VCaP (cell line): ENCODE measurements around the gene TMEM185B.
"Not testable (repeated sequence)": the region's sequence is repeated elsewhere in the genome, so short reads cannot be mapped to it uniquely, and the experiment has no call there.

Source experiments
- H3K27ac ChIP-seq: fragments of 450-650 bp; 2 replicates; pipeline ENCODE4 v1.5.1; 2017
- CTCF ChIP-seq: fragments of 450-650 bp; conservative IDR thresholded peaks from 2 replicates; pipeline ENCODE4 v1.5.1; 2017; ENCODE audit warnings: mild to moderate bottlenecking, moderate library complexity

Gene TMEM185B

GRCh38 chr2:120262150-120262549 lies 39.0 kb upstream of the TMEM185B start:
- no peak overlapping the region for H3K27ac ChIP-seq
- no peak for TF ChIP-seq CTCF

GRCh38 chr2:120261387-120262006 lies 38.3 kb upstream of the TMEM185B start:
- TF ChIP-seq CTCF, result no peak
- H3K27ac ChIP-seq, result no peak overlapping the region

- no peak for TF ChIP-seq CTCF
- H3K27ac ChIP-seq, result no peak overlapping the region
These were observed 37.5 kb upstream of the TMEM185B start for GRCh38 chr2:120260736-120261135.

GRCh38 chr2:120259939-120260338 lies 36.7 kb upstream of the TMEM185B start:
- H3K27ac ChIP-seq, result not testable (repeated sequence)

GRCh38 chr2:120258196-120258595 lies 35.0 kb upstream of the TMEM185B start:
- H3K27ac ChIP-seq, result peak overlapping the region; percentile 7; the same call in 1 of the 2 replicates
- no peak for TF ChIP-seq CTCF

- no peak for TF ChIP-seq CTCF
- H3K27ac ChIP-seq, result peak overlapping the region; percentile 19; the same call in 1 of the 2 replicates
These were observed 34.3 kb upstream of the TMEM185B start for GRCh38 chr2:120257522-120257921.

- H3K27ac ChIP-seq, result peak overlapping the region; percentile 19; the same call in 1 of the 2 replicates
- TF ChIP-seq CTCF, result no peak
These were observed 33.4 kb upstream of the TMEM185B start for GRCh38 chr2:120256651-120257000.

- peak overlapping the region; percentile 19; the same call in 1 of the 2 replicates for H3K27ac ChIP-seq
- no peak for TF ChIP-seq CTCF
These were observed 32.9 kb upstream of the TMEM185B start for GRCh38 chr2:120255986-120256650.
